ENCODE results near the gene TMEM62. TPM values are rescaled to one million over a fixed set of nuclear protein-coding genes. Genes with fewer than 3 reads are reported as not detected.

Gene TMEM62
- total RNA-seq, 2 experiments from 2014 or later = 24.2 to 27.4 TPM

DNA sequence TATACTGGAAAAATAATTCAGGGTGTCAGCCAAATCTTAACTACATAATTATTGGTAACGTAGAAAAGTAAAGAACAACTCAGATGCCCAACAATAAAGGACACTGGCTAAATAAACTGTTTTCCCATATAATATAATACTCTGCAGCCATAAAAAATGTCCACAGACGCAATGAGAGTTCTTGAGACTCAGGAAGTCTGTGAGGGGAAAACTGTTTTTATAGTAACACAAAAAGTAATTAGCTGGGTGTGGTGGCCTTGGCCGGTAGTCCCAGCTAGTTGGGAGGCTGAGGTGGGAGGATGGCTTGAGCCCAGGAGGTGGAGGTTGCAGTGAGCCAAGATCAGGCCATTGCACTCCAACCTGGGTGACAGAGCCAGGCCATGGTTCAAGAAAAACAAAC lies 22.0 kb upstream of the TMEM62 start:
- no peaks in the 10 kb centered on the region for H4K20me1 ChIP-seq (ENCODE audit: insufficient read depth, low read length)
- TF ChIP-seq, protein P1, sequence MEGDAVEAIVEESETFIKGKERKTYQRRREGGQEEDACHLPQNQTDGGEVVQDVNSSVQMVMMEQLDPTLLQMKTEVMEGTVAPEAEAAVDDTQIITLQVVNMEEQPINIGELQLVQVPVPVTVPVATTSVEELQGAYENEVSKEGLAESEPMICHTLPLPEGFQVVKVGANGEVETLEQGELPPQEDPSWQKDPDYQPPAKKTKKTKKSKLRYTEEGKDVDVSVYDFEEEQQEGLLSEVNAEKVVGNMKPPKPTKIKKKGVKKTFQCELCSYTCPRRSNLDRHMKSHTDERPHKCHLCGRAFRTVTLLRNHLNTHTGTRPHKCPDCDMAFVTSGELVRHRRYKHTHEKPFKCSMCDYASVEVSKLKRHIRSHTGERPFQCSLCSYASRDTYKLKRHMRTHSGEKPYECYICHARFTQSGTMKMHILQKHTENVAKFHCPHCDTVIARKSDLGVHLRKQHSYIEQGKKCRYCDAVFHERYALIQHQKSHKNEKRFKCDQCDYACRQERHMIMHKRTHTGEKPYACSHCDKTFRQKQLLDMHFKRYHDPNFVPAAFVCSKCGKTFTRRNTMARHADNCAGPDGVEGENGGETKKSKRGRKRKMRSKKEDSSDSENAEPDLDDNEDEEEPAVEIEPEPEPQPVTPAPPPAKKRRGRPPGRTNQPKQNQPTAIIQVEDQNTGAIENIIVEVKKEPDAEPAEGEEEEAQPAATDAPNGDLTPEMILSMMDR (conservative IDR thresholded peaks at IDR 0.05; ENCODE audit: low read length) = no peak
- TF ChIP-seq EZH2phosphoT487 (IDR thresholded peaks at IDR 0.05; ENCODE audit: borderline replicate concordance, low read depth, low read length) = no peak
- 0 out of 2 replicates have a peak overlapping the region, but pooled peaks have one; percentile 28 for H2AFZ ChIP-seq (ENCODE audit: low read length)
- H3K9me3 ChIP-seq (ENCODE audit: low read length) = no peaks in the 10 kb centered on the region
- H3K9me2 ChIP-seq (ENCODE audit: insufficient read depth, low read length) = no peaks in the 10 kb centered on the region
- CTCF ChIA-PET (ENCODE audit: unreplicated experiment) = no interaction called here
- no peak overlapping the region for H3K4me3 ChIP-seq (ENCODE audit: low read depth, low read length, poor library complexity, severe bottlenecking)
- H3K27ac ChIP-seq (ENCODE audit: low read depth, low read length, poor library complexity, severe bottlenecking) = no peak overlapping the region
- BruUV-seq (replicated peaks) = no TSS peak
- no peaks in the 10 kb centered on the region for H3K36me3 ChIP-seq (ENCODE audit: insufficient read depth, low read length)
- POLR2A ChIA-PET = interaction anchor here (0.7 kb wide), 1 partner anchor 221 kb away, joined by 3 read pairs; no protein-coding TSS in a partner anchor
- no peak for DNase-seq (ENCODE audit: low spot score)
- intact Hi-C loops (cut with micrococcal nuclease; ENCODE audit: unreplicated experiment) = no loop called here
- no peak overlapping the region for H3K4me2 ChIP-seq (ENCODE audit: low read length)
- peaks cover 5% of the 10 kb centered on the region for H3K4me1 ChIP-seq (ENCODE audit: insufficient read depth, low read length, poor library complexity, severe bottlenecking)
- H3K79me2 ChIP-seq (ENCODE audit: insufficient read depth, low read depth, low read length) = peaks cover 7% of the 10 kb centered on the region; the same call in 1 of the 2 replicates

DNA sequence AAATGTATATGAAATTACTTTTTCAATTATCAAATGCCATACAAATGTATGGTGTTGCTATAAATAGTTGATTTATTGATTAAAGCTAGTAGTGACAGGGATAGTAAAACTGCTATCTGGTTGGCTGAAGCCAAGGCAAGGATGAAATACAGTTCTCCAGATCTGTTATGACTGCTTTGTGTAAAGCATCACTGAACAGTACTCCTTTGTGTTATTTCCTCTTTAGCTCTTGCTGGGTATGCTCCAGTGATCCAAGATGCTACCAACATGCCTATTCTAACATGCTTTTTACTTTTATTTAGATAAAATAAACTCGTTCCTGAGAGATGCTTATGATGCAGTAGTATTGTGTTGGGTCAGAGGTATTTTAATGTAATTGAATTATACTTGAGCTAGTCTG lies 15.1 kb upstream of the TMEM62 start:
- Histone ChIP-seq H3K36me3 (ENCODE audit: insufficient read depth, low read length) (no peaks in the 10 kb centered on the region), H3K4me2 (ENCODE audit: low read length) (peak overlapping the region; percentile 35; the same call in 1 of the 2 replicates), H4K20me1 (ENCODE audit: insufficient read depth, low read length) (no peaks in the 10 kb centered on the region), H3K27ac (ENCODE audit: low read depth, low read length, poor library complexity, severe bottlenecking) (peak overlapping the region; percentile 14), H2AFZ (ENCODE audit: low read length) (peak overlapping the region; percentile 34; the same call in 1 of the 2 replicates), H3K79me2 (ENCODE audit: insufficient read depth, low read depth, low read length) (no peaks in the 10 kb centered on the region), H3K4me3 (ENCODE audit: low read depth, low read length, poor library complexity, severe bottlenecking) (no peak overlapping the region), H3K9me2 (ENCODE audit: insufficient read depth, low read length) (no peaks in the 10 kb centered on the region), H3K4me1 (ENCODE audit: insufficient read depth, low read length, poor library complexity, severe bottlenecking) (peaks cover 11% of the 10 kb centered on the region), H3K9me3 (ENCODE audit: low read length) (no peaks in the 10 kb centered on the region)
- TF ChIP-seq EZH2phosphoT487 (IDR thresholded peaks at IDR 0.05; ENCODE audit: borderline replicate concordance, low read depth, low read length) = no peak
- TF ChIP-seq, protein P1 (conservative IDR thresholded peaks at IDR 0.05; ENCODE audit: low read length) = no peak
- no TSS peak for BruUV-seq (replicated peaks)
- DNase-seq (ENCODE audit: low spot score) = peak; percentile 48
- CTCF ChIA-PET (ENCODE audit: unreplicated experiment) = no interaction called here
- intact Hi-C loops (cut with micrococcal nuclease; ENCODE audit: unreplicated experiment) = no loop called here
- POLR2A ChIA-PET = interaction anchor here (0.5 to 1.2 kb wide), 2 partner anchors 12 to 177 kb away, joined by 6 read pairs; partner anchors contain the start of gene UBR1

DNA sequence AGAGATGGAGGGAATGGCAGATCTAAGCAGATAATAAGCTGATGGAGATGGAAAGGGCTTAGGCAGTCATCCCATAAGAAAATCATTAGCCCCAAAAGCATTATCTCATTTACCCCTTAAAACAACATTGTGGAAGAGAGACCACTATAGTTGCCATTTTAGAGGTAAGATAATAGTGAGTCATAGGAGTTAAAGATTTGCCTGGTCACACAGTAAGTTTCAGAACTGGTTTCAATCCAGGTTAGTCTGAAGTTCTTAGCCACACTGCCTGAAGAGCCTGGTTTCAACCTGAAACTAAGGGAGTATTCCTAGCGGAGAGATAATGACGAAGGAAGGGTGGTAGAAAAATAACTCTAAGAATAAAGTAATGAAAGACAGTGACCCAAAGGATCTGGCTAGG lies 14.6 kb upstream of the TMEM62 start:
- H3K27ac ChIP-seq (ENCODE audit: low read depth, low read length, poor library complexity, severe bottlenecking) = peak overlapping the region; percentile 14
- no peak overlapping the region for H3K4me3 ChIP-seq (ENCODE audit: low read depth, low read length, poor library complexity, severe bottlenecking)
- peak overlapping the region; percentile 34; the same call in 1 of the 2 replicates for H2AFZ ChIP-seq (ENCODE audit: low read length)
- no peak for TF ChIP-seq EZH2phosphoT487 (IDR thresholded peaks at IDR 0.05; ENCODE audit: borderline replicate concordance, low read depth, low read length)
- TF ChIP-seq, protein P1 (conservative IDR thresholded peaks at IDR 0.05; ENCODE audit: low read length) = no peak
- H4K20me1 ChIP-seq (ENCODE audit: insufficient read depth, low read length) = no peaks in the 10 kb centered on the region
- H3K4me2 ChIP-seq (ENCODE audit: low read length) = no peak overlapping the region
- H3K4me1 ChIP-seq (ENCODE audit: insufficient read depth, low read length, poor library complexity, severe bottlenecking) = peaks cover 11% of the 10 kb centered on the region
- H3K36me3 ChIP-seq (ENCODE audit: insufficient read depth, low read length) = no peaks in the 10 kb centered on the region
- CTCF ChIA-PET (ENCODE audit: unreplicated experiment) = no interaction called here
- no peaks in the 10 kb centered on the region for H3K79me2 ChIP-seq (ENCODE audit: insufficient read depth, low read depth, low read length)
- POLR2A ChIA-PET = interaction anchor here (1.2 kb wide), 1 partner anchor 12 kb away, joined by 6 read pairs; the partner anchor contains the start of gene UBR1
- intact Hi-C loops (cut with micrococcal nuclease; ENCODE audit: unreplicated experiment) = no loop called here
- BruUV-seq (replicated peaks) = no TSS peak
- H3K9me2 ChIP-seq (ENCODE audit: insufficient read depth, low read length) = no peaks in the 10 kb centered on the region
- H3K9me3 ChIP-seq (ENCODE audit: low read length) = no peaks in the 10 kb centered on the region
- no peak for DNase-seq (ENCODE audit: low spot score)
